ENCODE data around the gene NMRK2. TPM values are rescaled to one million over a fixed set of nuclear protein-coding genes. Genes with fewer than 3 reads are reported as not detected.

Gene NMRK2, protein sequence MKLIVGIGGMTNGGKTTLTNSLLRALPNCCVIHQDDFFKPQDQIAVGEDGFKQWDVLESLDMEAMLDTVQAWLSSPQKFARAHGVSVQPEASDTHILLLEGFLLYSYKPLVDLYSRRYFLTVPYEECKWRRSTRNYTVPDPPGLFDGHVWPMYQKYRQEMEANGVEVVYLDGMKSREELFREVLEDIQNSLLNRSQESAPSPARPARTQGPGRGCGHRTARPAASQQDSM
- not detected in 2 replicates for total RNA-seq

GRCh38 chr19:3932931-3933810 is at the start of gene NMRK2:
TSS of gene NMRK2 (plus strand) at chr19:3933069. CDS start at chr19:3933672, 603 bp downstream.

DNA sequence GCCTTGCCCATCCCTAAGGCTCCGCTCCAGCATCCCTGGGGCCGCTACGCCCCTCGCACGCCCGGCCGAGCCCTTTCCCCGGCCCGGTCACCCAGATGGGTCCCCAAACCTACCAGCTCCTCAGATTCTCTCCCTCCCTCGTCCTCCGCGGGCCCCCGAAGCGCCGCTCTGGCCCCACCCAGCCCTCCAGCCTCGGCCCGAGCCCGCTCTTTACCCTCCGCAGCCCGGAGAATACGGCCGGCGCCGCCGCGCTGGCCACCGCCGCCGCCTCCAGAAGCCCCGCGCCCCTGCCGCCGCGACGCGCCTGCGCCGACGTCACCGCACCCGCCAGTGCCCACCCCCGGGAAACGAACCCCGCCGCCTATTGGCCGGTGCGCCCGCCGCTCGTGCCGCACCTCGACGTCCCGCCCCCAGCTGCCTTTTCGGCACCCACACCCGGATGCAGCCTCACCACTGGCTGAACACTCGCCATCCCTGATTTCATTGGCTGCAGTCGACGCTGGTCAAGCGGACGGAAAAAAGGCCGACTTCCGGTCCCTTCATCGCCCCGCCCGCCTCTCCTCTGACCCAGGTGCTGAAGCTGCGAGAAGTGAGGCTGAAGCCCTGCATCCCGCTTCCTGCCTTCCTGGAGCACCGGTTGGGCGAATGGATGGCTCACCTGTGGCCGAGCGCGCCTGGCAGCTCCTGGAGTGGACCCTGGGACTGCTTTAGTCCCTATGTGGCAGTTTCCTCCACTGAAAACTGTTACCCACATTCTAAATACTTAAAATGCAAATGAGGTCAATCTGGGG is 38.1 kb downstream of the NMRK2 start, which contains the start of gene DAPK3:
Gene DAPK3 (minus strand): TSS at position 292 of the 791 bp plus-strand sequence. CDS start 1,364 bp downstream, outside the sequence.

DNA sequence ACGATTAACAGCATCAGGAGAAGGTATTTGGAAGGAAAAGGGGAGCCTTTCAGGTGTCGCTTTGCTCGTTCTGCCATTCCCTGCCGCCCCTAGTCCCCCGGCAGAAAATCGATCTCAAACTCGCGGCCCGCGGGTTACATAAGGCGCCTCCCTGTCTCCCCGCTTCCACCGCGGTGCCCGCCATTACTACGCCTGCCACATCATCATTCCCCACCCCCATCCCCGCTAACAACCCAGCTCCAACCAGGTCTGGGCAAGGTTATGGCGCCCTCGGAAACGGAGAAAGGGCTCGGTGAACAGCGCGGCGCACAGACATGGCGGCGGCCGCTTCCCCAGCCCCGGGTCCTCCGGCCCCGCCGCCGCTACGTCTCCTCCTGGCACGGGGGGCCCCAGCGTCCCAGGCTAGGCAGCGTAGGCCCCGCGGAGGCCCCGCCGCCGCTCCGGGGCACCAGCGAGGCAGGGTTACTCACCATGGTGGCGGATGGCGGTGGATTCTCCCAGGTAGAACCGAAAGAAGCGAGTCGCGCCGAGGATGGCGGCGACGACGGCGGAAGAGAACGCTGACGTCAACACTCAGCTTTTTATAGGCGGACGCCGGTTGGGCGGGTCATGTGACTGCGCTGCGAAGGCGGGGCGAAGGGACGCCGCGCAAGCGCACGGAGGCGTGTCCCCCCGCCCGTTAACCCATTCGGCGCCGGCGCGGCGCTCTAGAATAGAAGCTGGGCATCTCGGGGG is 52.2 kb downstream of the NMRK2 start, which contains the start of gene EEF2:
Gene EEF2 (minus strand): TSS at position 556 of the 735 bp plus-strand sequence. CDS start 83 bp downstream, at position 473.

Other genes with a start within 250 kb of the NMRK2 start
- gene PIP5K1C, start 232.6 kb upstream of the NMRK2 start, total RNA-seq: 10.8 and 16.0 TPM in 2 replicates
- 7.5 and 10.6 TPM in 2 replicates for gene TJP3, start 224.7 kb upstream of the NMRK2 start, total RNA-seq
- gene APBA3, start 171.4 kb upstream of the NMRK2 start, total RNA-seq: 13.0 and 22.3 TPM in 2 replicates
- 57.3 and 99.0 TPM in 2 replicates for gene MRPL54, start 170.4 kb upstream of the NMRK2 start, total RNA-seq
- not detected in 2 replicates for gene RAX2, start 160.8 kb upstream of the NMRK2 start, total RNA-seq
- gene MATK, start 146.7 kb upstream of the NMRK2 start, total RNA-seq: not detected in 2 replicates
- gene ZFR2, start 64.0 kb upstream of the NMRK2 start, total RNA-seq: not detected in 2 replicates
- not detected in 2 replicates for gene ATCAY, start 52.4 kb upstream of the NMRK2 start, total RNA-seq
- 63.6 and 65.4 TPM in 2 replicates for gene DAPK3, start 38.0 kb downstream of the NMRK2 start, total RNA-seq
- 1,684 and 2,218 TPM in 2 replicates for gene EEF2, start 52.4 kb downstream of the NMRK2 start, total RNA-seq
- gene PIAS4, start 74.7 kb downstream of the NMRK2 start, total RNA-seq: 20.8 and 21.8 TPM in 2 replicates
- gene ZBTB7A, start 133.8 kb downstream of the NMRK2 start, total RNA-seq: 59.9 and 61.2 TPM in 2 replicates
- 151 and 165 TPM in 2 replicates for gene MAP2K2, start 191.1 kb downstream of the NMRK2 start, total RNA-seq
- not detected in 2 replicates for gene CREB3L3, start 220.6 kb downstream of the NMRK2 start, total RNA-seq
- 31.9 and 41.1 TPM in 2 replicates for gene SIRT6, start 249.5 kb downstream of the NMRK2 start, total RNA-seq
- gene ANKRD24, start 249.6 kb downstream of the NMRK2 start, total RNA-seq: under 0.01 and 0.28 TPM in 2 replicates